Tibial nerve (tissue), 4 donors: Measurements from ENCODE around the gene EXT2. TPM values are rescaled to one million over a fixed set of nuclear protein-coding genes. Genes with fewer than 3 reads are reported as not detected.

ENCODE experiments used
- DNase-seq, 2 donors: peaks; one replicate each; pipeline ENCODE4 v3.0.0-alpha.2; 2019; ENCODE audit warnings: low spot score in 2 of 2
- H3K27ac ChIP-seq, 4 donors: fragments of 200-600 bp; sonication (generic) in 3 of 4; one replicate each; pipeline ENCODE4 v1.5.1; 2017 to 2019; ENCODE audit warnings: mild to moderate bottlenecking in 1 of 4
- H3K27me3 ChIP-seq, 2 donors: fragments of 200-600 bp; sonication (generic) in 1 of 2; one replicate each; pipeline versions ENCODE4 v1.5.1 to v1.6.0; 2017 to 2019
- H3K36me3 ChIP-seq, 3 donors: fragments of 200-600 bp; sonication (generic); one replicate each; pipeline ENCODE4 v1.5.1; 2018 to 2019
- H3K4me1 ChIP-seq, 4 donors: fragments of 200-600 bp; sonication (generic) in 3 of 4; one replicate each; pipeline ENCODE4 v1.5.1; 2017 to 2019
- H3K4me3 ChIP-seq, 4 donors: fragments of 200-600 bp; sonication (generic) in 3 of 4; one replicate each; pipeline ENCODE4 v1.5.1; 2017 to 2019; ENCODE audit warnings: mild to moderate bottlenecking in 1 of 4, moderate library complexity in 1 of 4
- H3K9me3 ChIP-seq, 4 donors: fragments of 200-600 bp; sonication (generic) in 3 of 4; one replicate each; pipeline ENCODE4 v1.5.1; 2017 to 2019
- EP300 ChIP-seq, 2 donors: sonication (generic); formaldehyde crosslinking; IDR thresholded peaks; one replicate each; pipeline ENCODE4 v1.6.1; 2017; ENCODE audit warnings: antibody characterized with exemption in 2 of 2, mild to moderate bottlenecking in 1 of 2
- POLR2A ChIP-seq, 2 donors: fragments of 450-650 bp; IDR thresholded peaks; one replicate each; pipeline ENCODE4 v1.6.1; 2017; ENCODE audit warnings: antibody characterized with exemption in 2 of 2, mild to moderate bottlenecking in 2 of 2, moderate library complexity in 2 of 2
- WGBS, 2 donors: methylation state at CpG; one replicate each; pipeline ENCODE4 v1.1.5; 2018; 5-methylcytosine and 5-hydroxymethylcytosine counted together
- total RNA-seq, 4 donors: library from RNA; depleted of rRNA; stranded (reverse); fragments of >200 nt; gene quantifications; one replicate each; pipeline ENCODE4 v1.1.0, GENCODE V29; 2016
- TF ChIP-seq, protein P1 (sequence below), 5 experiments: fragments of 200-600 bp in 3 of 5; fragments of 450-650 bp in 2 of 5; sonication (generic) in 3 of 5; IDR thresholded peaks; one replicate each; pipeline ENCODE4 v1.5.1; 2016 to 2019; ENCODE audit warnings: antibody characterized with exemption in 5 of 5, mild to moderate bottlenecking in 3 of 5, moderate library complexity in 2 of 5

EXT2 gene
- total RNA-seq, 4 donors from 2014 or later: 69.3 to 80.0 (median 73.1) TPM

DNA sequence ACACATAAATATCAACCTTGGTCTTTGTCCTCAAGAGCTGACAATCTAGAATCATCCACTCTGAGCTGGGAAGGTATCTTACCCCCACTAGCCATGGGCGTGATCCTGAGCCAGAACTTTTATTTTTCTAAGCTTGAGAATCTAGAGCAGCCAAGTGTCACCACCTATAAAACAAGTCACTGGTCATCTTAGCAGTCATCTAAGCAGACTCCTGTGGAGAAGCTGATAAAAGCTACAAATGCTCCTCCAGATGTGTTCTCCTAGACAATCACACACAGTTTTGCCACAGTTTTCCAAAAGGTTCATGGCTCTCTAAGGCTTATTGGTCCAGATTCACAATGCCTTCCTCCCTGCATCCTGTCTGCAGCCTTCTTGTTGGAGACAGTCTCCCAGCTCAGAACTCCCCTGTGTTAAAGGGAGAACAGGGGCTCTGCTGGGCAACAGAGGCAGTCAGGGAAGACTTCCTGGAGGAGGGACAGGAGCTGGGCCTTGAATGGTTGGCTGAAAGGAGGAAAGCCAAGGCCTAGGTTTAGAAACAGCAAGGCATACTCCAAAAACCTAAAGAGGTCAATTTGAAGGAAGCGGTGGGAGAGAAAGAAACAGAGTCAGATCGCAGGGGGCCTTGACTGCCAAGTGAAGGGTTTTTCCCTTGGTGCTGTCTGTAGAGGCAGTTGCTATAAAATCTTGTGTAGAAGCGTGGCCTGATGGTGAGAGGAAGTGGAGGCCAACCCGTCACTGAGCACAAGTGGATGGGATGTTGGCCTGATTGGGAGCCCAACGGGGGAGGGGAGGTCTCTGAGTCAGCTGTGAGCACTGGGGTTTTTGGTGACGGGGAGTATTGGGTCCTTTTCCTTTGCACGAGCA lies 172.5 kb downstream of the EXT2 start:
- DNase-seq: no peak
- TF ChIP-seq, protein P1, sequence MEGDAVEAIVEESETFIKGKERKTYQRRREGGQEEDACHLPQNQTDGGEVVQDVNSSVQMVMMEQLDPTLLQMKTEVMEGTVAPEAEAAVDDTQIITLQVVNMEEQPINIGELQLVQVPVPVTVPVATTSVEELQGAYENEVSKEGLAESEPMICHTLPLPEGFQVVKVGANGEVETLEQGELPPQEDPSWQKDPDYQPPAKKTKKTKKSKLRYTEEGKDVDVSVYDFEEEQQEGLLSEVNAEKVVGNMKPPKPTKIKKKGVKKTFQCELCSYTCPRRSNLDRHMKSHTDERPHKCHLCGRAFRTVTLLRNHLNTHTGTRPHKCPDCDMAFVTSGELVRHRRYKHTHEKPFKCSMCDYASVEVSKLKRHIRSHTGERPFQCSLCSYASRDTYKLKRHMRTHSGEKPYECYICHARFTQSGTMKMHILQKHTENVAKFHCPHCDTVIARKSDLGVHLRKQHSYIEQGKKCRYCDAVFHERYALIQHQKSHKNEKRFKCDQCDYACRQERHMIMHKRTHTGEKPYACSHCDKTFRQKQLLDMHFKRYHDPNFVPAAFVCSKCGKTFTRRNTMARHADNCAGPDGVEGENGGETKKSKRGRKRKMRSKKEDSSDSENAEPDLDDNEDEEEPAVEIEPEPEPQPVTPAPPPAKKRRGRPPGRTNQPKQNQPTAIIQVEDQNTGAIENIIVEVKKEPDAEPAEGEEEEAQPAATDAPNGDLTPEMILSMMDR (IDR thresholded peaks at IDR 0.05): no peak
- TF ChIP-seq EP300 (IDR thresholded peaks at IDR 0.05) (no peak), POLR2A (IDR thresholded peaks at IDR 0.05) (no peak)
- 85 to 86% methylated on average over 8 of the region's 8 CpGs for WGBS, 2 donors

DNA sequence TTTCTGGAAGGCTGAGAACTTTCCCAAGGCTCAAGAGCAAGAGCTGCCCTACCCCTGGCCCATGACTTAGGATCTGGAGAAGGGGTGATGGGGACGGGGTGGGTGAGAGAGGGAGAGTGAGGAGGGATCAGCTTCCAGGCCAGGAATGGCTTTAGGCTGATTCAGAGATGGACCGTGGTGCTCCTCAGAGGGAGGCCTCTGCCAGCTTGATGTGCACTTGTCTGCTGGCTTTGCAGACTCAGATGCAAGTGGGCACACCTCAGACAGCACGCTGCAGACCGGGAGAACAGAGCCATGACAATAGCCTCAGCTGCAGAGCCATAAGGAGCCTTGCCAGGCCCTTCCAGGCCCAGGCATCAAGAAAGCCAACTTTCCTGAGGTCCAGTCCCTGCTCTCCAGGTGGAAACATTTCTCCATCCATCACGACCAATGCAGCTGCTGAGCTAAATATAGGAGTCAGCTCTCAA lies 173.2 kb downstream of the EXT2 start:
- no peaks in the 10 kb centered on the region for H3K27me3 ChIP-seq
- peaks cover 0 to 6% (median 0%) of the 10 kb centered on the region in 4 donors for H3K4me1 ChIP-seq
- 85 to 89% methylated on average over 4 to 5 of the region's 5 CpGs for whole genome bisulfite sequencing, 2 donors
- H3K9me3 ChIP-seq: no peaks in the 10 kb centered on the region
- H3K27ac ChIP-seq: no peak overlapping the region
- no peak overlapping the region for H3K4me3 ChIP-seq
- TF ChIP-seq EP300 (IDR thresholded peaks at IDR 0.05): no peak
- no peak for TF ChIP-seq POLR2A (IDR thresholded peaks at IDR 0.05)
- TF ChIP-seq, protein P1 (IDR thresholded peaks at IDR 0.05): no peak
- DNase-seq: no peak
- no peaks in the 10 kb centered on the region for H3K36me3 ChIP-seq

More for the DNA sequence above, 172.5 kb downstream of the EXT2 start:
- H3K9me3 ChIP-seq: no peaks in the 10 kb centered on the region
- no peak overlapping the region for H3K27ac ChIP-seq
- no peaks in the 10 kb centered on the region for H3K27me3 ChIP-seq
- peaks cover 0 to 6% (median 0%) of the 10 kb centered on the region in 4 donors for H3K4me1 ChIP-seq
- no peak overlapping the region for H3K4me3 ChIP-seq
- no peaks in the 10 kb centered on the region for H3K36me3 ChIP-seq

DNA sequence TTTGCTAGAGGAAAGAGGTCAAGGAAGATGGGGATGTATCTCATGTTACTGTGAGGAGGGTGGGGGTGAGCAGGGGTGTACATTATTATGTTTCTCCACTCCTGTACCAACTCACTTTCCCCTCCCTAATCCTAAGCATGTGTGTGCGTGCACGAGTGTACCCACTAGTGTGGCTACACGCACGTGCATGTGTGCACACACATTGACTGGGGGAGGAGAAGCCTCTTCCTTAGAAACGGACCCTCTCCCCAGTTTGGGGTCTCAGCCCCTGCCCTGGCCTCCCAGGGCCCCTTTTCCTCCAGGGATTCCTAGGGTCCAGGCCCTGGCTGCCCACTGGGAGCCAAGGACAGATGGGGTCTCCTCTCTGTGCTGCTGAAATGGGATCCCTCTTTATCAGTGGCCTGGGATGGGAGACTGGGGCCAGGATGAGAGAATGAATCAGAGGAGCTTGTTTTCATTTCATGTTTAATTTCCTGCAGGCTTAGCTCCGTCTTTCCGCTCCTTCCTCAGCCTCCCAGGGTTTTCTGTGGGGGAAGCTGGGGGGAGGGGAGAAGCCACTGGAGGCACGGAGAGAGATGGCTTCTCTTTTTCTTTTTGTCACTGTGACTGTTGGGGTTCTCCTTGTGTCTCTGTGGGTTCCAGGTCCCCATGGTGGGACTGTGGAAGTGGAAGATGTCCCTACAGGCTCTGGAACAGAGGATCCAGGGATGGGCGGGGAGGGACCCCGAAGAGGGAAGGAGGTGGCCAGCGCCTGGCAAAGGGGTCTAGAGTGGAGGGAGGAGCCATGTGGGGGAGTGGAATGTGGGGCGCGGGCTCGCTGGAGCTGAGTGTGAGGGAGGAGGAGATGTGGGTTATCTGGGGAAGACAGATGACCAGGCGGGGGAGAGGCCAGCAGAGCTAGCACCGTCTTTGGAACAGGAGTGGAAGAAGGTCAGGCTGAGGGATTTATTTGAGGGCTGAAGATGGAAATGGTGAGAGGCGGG lies 174.2 kb downstream of the EXT2 start:
- DNase-seq: no peak
- TF ChIP-seq POLR2A (IDR thresholded peaks at IDR 0.05) (no peak), EP300 (IDR thresholded peaks at IDR 0.05) (no peak)
- TF ChIP-seq, protein P1 (IDR thresholded peaks at IDR 0.05): no peak
- Histone ChIP-seq H3K36me3 (no peaks in the 10 kb centered on the region), H3K4me1 (peaks cover 0 to 6% (median 0%) of the 10 kb centered on the region in 4 donors), H3K27me3 (no peaks in the 10 kb centered on the region), H3K27ac (no peak overlapping the region), H3K9me3 (no peaks in the 10 kb centered on the region), H3K4me3 (no peak overlapping the region)
- 58 to 59% methylated on average over 17 of the region's 17 CpGs for WGBS, 2 donors

GRCh38 chr11:44270403-44271273 lies 175.2 kb downstream of the EXT2 start:
- DNase-seq: no peak
- H3K27me3 ChIP-seq: no peaks in the 10 kb centered on the region
- no peak overlapping the region for H3K4me3 ChIP-seq
- H3K4me1 ChIP-seq: peaks cover 0 to 6% (median 0%) of the 10 kb centered on the region in 4 donors
- TF ChIP-seq EP300 (IDR thresholded peaks at IDR 0.05): no peak
- TF ChIP-seq POLR2A (IDR thresholded peaks at IDR 0.05): no peak
- TF ChIP-seq, protein P1 (IDR thresholded peaks at IDR 0.05): no peak
- no peak overlapping the region for H3K27ac ChIP-seq
- H3K9me3 ChIP-seq: no peaks in the 10 kb centered on the region
- WGBS, 2 donors: 77 to 78% methylated on average over 17 to 20 of the region's 20 CpGs
- no peaks in the 10 kb centered on the region for H3K36me3 ChIP-seq
